ENCODE results near the gene PTGDR2.

PTGDR2 gene

GRCh38 chr11:60809249-60809648 is 46.5 kb downstream of the PTGDR2 start:
- DNase-seq, result no peak

- DNase-seq, result no peak
These were observed 52.3 kb downstream of the PTGDR2 start for GRCh38 chr11:60803273-60803936.

- DNase-seq, result no peak
These were observed 54.6 kb downstream of the PTGDR2 start for GRCh38 chr11:60801194-60801593.
